A673 (cell line): ENCODE data around the gene PXK. TPM values are rescaled to one million over a fixed set of nuclear protein-coding genes. Genes with fewer than 3 reads are reported as not detected.
A peak's percentile ranks its signal among the peaks of the same experiment; 100 is the strongest.

Source experiments
- Bru-seq: library from RNA; stranded (reverse); fragments of 400-500 nt; gene quantifications from one replicate; lab custom pipeline; 2021; lab: Mats Ljungman, UMichigan
- BruChase-seq, 2 experiments: library from RNA; stranded (reverse); fragments of 400-500 nt; gene quantifications; one replicate each; lab custom pipeline; 2021; lab: Mats Ljungman, UMichigan
- BruUV-seq: library from RNA; stranded (reverse); fragments of 400-500 nt; replicated peaks from 2 replicates; lab custom pipeline; 2021; lab: Mats Ljungman, UMichigan
- CTCF ChIA-PET: fragments of 300-600 bp; sonication (Branson Sonifier 250); formaldehyde crosslinking; loops from one replicate; lab custom pipeline; 2022; ENCODE audit warnings: antibody characterized with exemption; lab: Charles Lee
- POLR2A ChIA-PET: fragments of 300-600 bp; sonication (Branson Sonifier 250); formaldehyde crosslinking; loops from one replicate; lab custom pipeline; 2022; ENCODE audit warnings: antibody characterized with exemption; ENCODE audit not compliant: low non-redundant PET; lab: Charles Lee
- DNase-seq: peaks from one replicate; pipeline ENCODE4 v3.0.0-alpha.2; 2015; ENCODE audit warnings: low spot score
- H3K27ac ChIP-seq: fragments of 200-600 bp; sonication (generic); 2 replicates; pipeline ENCODE4 v1.5.1; 2016; ENCODE audit warnings: mixed run types, low read depth, mild to moderate bottlenecking, mixed read lengths, antibody characterized with exemption, low read length; ENCODE audit not compliant: poor library complexity, severe bottlenecking
- H3K27me3 ChIP-seq: fragments of 200-600 bp; sonication (generic); replicated peaks from 2 replicates; pipeline ENCODE4 v1.6.1; 2017; ENCODE audit warnings: mixed run types, low read depth, mild to moderate bottlenecking, mixed read lengths, antibody characterized with exemption, low read length; ENCODE audit not compliant: insufficient read depth, poor library complexity
- H3K36me3 ChIP-seq: fragments of 200-600 bp; sonication (generic); 2 replicates; pipeline ENCODE4 v1.6.1; 2016; ENCODE audit warnings: mixed run types, mild to moderate bottlenecking, mixed read lengths, antibody characterized with exemption, low read length; ENCODE audit not compliant: insufficient read depth, poor library complexity, severe bottlenecking
- H3K4me1 ChIP-seq: fragments of 200-600 bp; sonication (generic); 2 replicates; pipeline ENCODE4 v1.6.1; 2017; ENCODE audit warnings: mixed run types, mild to moderate bottlenecking, mixed read lengths, antibody characterized with exemption, low read length; ENCODE audit not compliant: insufficient read depth, poor library complexity, severe bottlenecking
- H3K4me3 ChIP-seq: fragments of 200-600 bp; sonication (generic); 2 replicates; pipeline ENCODE4 v1.5.1; 2016; ENCODE audit warnings: low read depth, mixed run types, mild to moderate bottlenecking, mixed read lengths, low read length; ENCODE audit not compliant: poor library complexity, severe bottlenecking
- H3K9me3 ChIP-seq: fragments of 200-600 bp; sonication (generic); 2 replicates; pipeline ENCODE4 v1.6.1; 2016; ENCODE audit warnings: mixed run types, low read depth, mild to moderate bottlenecking, mixed read lengths, antibody characterized with exemption, low read length; ENCODE audit not compliant: poor library complexity, severe bottlenecking
- EZH2 ChIP-seq: fragments of 200-600 bp; sonication (generic); IDR thresholded peaks from 2 replicates; pipeline ENCODE4 v1.6.1; 2017; ENCODE audit warnings: borderline replicate concordance, low read depth, mild to moderate bottlenecking, mixed read lengths, antibody characterized with exemption, low read length; ENCODE audit not compliant: poor library complexity, severe bottlenecking
- intact Hi-C: fragments of 100-400 bp; cut with micrococcal nuclease; formaldehyde crosslinking; loops from one replicate; pipeline ENCODE4 v1.10.0; 2022; ENCODE audit not compliant: unreplicated experiment
- long read RNA-seq: library from polyadenylated mRNA; stranded (forward); transcript quantifications from one replicate; pipeline ENCODE4 v2.0.0, GENCODE V29; 2022
- total RNA-seq: library from RNA; stranded (reverse); gene quantifications from 2 replicates; pipeline ENCODE4 v1.2.3, GENCODE V29; 2021
- TF ChIP-seq, protein P1 (sequence below): fragments of 300-800, 200-600 bp; sonication (generic); conservative IDR thresholded peaks from 2 replicates; pipeline ENCODE4 v1.5.1; 2017; ENCODE audit warnings: low read depth, mild to moderate bottlenecking, antibody characterized with exemption, low read length, moderate library complexity, mixed read lengths

The PXK gene
- total RNA-seq, result 13.2 and 14.2 TPM in 2 replicates
- percentile 57 among the genes with signal in this experiment for Bru-seq, nascent RNA
- percentile 58 among the genes with signal in this experiment for BruChase-seq, experiment 1, labeled RNA remaining after a 2-hour chase
- percentile 58 among the genes with signal in this experiment for BruChase-seq, experiment 2, labeled RNA remaining after a 6-hour chase
- long read RNA-seq, transcript PXK-202 (18 exons, 2,037 nt), result major isoform, 17 of 46 reads
- long read RNA-seq, transcript PXK-201 (17 exons, 1,974 nt), result minor isoform, 7 of 46 reads
- long read RNA-seq, partial matches to known transcripts, result 2 of 46 reads
- long read RNA-seq, other reads (novel, unspliced or antisense), result 17 of 46 reads

- Histone ChIP-seq H3K9me3 (no peaks in the 10 kb centered on the region), H3K4me3 (peak within 1 kb of the TSS; percentile 64), H3K36me3 (no peaks in the 10 kb centered on the region), H3K27ac (peak within 1 kb of the TSS; percentile 47), H3K27me3 (no peaks in the 10 kb centered on the region), H3K4me1 (peaks cover 15% of the 10 kb centered on the region)
- TF ChIP-seq, protein P1, sequence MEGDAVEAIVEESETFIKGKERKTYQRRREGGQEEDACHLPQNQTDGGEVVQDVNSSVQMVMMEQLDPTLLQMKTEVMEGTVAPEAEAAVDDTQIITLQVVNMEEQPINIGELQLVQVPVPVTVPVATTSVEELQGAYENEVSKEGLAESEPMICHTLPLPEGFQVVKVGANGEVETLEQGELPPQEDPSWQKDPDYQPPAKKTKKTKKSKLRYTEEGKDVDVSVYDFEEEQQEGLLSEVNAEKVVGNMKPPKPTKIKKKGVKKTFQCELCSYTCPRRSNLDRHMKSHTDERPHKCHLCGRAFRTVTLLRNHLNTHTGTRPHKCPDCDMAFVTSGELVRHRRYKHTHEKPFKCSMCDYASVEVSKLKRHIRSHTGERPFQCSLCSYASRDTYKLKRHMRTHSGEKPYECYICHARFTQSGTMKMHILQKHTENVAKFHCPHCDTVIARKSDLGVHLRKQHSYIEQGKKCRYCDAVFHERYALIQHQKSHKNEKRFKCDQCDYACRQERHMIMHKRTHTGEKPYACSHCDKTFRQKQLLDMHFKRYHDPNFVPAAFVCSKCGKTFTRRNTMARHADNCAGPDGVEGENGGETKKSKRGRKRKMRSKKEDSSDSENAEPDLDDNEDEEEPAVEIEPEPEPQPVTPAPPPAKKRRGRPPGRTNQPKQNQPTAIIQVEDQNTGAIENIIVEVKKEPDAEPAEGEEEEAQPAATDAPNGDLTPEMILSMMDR, result no peak
- ChIA-PET CTCF (no interaction called here), POLR2A (no interaction called here)
- no TSS peak for BruUV-seq
- intact Hi-C loops, result loop anchor here (5.0 kb wide), 1 partner anchor 55 kb away; no protein-coding TSS in a partner anchor
- DNase-seq, result peak; percentile 68
Observed at GRCh38 chr3:58332575-58333188, at the start of gene PXK. Gene PXK (plus strand): TSS chr3:58332892. CDS start chr3:58332989, 97 bp downstream.

DNA sequence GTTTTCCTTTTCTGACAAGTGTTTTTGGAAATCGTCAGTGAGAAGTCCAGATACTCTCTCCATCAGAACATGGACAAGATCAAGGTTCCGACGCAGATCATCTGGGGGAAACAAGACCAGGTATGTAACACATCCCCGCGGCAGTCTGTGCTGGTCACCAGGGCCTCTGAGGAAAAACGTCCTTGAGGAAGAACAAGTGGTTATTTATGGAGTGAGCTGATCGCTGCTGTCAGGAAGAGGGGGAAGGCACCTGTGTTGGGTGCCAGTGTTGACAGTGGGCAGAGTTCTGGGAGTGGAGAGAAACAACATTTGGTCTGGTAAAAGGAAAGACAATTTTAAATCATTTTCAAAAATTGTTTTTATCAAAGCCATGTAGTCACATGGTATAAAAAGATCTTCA lies 47.4 kb upstream of the PXK start:
- CTCF ChIA-PET, result no interaction called here
- no peak overlapping the region for H3K4me3 ChIP-seq
- H3K27ac ChIP-seq, result peak overlapping the region; percentile 47
- no peaks in the 10 kb centered on the region for H3K9me3 ChIP-seq
- no peaks in the 10 kb centered on the region for H3K27me3 ChIP-seq
- peaks cover 77% of the 10 kb centered on the region for H3K36me3 ChIP-seq
- intact Hi-C loops, result no loop called here
- no TSS peak for BruUV-seq
- H3K4me1 ChIP-seq, result no peaks in the 10 kb centered on the region
- no peak for DNase-seq
- POLR2A ChIA-PET, result no interaction called here
- TF ChIP-seq, protein P1, result no peak
- no peak for TF ChIP-seq EZH2

DNA sequence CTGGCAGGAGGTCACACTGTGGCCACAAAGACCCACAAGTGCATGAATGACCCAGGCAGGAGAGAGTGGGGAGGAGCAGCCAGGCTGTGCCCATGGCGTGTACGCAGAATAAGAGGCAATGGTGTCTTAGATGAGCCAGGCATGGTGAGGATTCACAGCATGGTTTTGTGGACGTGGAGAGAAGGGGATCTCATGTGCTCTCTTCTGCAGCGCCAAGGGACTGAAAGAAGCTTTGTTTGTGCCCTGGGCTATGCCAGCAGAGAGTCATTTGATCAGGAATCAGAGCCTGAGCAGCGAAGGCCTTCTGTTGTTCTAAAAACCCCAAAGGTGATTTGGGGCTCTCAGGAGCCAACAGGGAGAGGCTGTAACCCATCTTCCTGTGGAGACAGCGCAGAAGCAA lies 45.3 kb upstream of the PXK start:
- Histone ChIP-seq H3K36me3 (peaks cover 68% of the 10 kb centered on the region), H3K4me1 (no peaks in the 10 kb centered on the region), H3K27me3 (no peaks in the 10 kb centered on the region), H3K27ac (peak overlapping the region; percentile 42), H3K4me3 (no peak overlapping the region), H3K9me3 (no peaks in the 10 kb centered on the region)
- CTCF ChIA-PET, result no interaction called here
- TF ChIP-seq, protein P1, result no peak
- no peak for TF ChIP-seq EZH2
- intact Hi-C loops, result no loop called here
- POLR2A ChIA-PET, result no interaction called here
- no peak for DNase-seq
- no TSS peak for BruUV-seq
